Fibroblast of lung (primary cell): ENCODE data around the gene RXRA. TPM values are rescaled to one million over a fixed set of nuclear protein-coding genes. Genes with fewer than 3 reads are reported as not detected.

Experiments used
- DNase-seq, 2 donors: peaks; one replicate each; pipeline versions ENCODE4 v3.0.0 to v3.0.0-alpha.2; 2010; ENCODE audit warnings: low read depth in 2 of 2
- H2AFZ ChIP-seq: 2 replicates; pipeline ENCODE4 v1.5.1; 2012; ENCODE audit warnings: low read length, control low read depth, inconsistent platforms
- H3K27ac ChIP-seq: 2 replicates; pipeline ENCODE4 v1.5.1; 2011; ENCODE audit warnings: low read length, control low read depth; ENCODE audit not compliant: insufficient read depth
- H3K27me3 ChIP-seq: 2 replicates; pipeline ENCODE4 v1.5.1; 2011; ENCODE audit warnings: mild to moderate bottlenecking, low read length; ENCODE audit not compliant: control insufficient read depth, insufficient read depth
- H3K36me3 ChIP-seq: 2 replicates; pipeline ENCODE4 v1.5.1; 2011; ENCODE audit warnings: low read length; ENCODE audit not compliant: control insufficient read depth, insufficient read depth
- H3K4me1 ChIP-seq: 2 replicates; pipeline ENCODE4 v1.5.1; 2011; ENCODE audit warnings: low read length; ENCODE audit not compliant: control insufficient read depth, insufficient read depth; ENCODE audit errors: extremely low read depth
- H3K4me2 ChIP-seq: 2 replicates; pipeline ENCODE4 v1.5.1; 2011; ENCODE audit warnings: low read length, control low read depth; ENCODE audit not compliant: insufficient read depth; ENCODE audit errors: extremely low read depth
- H3K4me3 ChIP-seq, 4 experiments: fragments of 200-600 bp in 1 of 4; sonication (generic) in 1 of 4; replicated peaks in 1 of 4; 2 replicates each; pipeline ENCODE4 v1.5.1; 2011 to 2016; ENCODE audit warnings: low read length in 4 of 4, low read depth in 3 of 4, mild to moderate bottlenecking in 3 of 4, control low read depth in 2 of 4, inconsistent platforms in 1 of 4, mixed read lengths in 1 of 4; ENCODE audit not compliant: insufficient read depth in 1 of 4; ENCODE audit errors: control extremely low read depth in 1 of 4
- H3K79me2 ChIP-seq: 2 replicates; pipeline ENCODE4 v1.5.1; 2012; ENCODE audit warnings: mild to moderate bottlenecking, low read length, inconsistent platforms; ENCODE audit not compliant: control insufficient read depth, insufficient read depth
- H3K9ac ChIP-seq: 2 replicates; pipeline ENCODE4 v1.5.1; 2011; ENCODE audit warnings: mild to moderate bottlenecking, low read length, control low read depth; ENCODE audit not compliant: insufficient read depth
- H3K9me3 ChIP-seq: 2 replicates; pipeline ENCODE4 v1.5.1; 2012; ENCODE audit warnings: low read depth, low read length; ENCODE audit not compliant: control insufficient read depth, insufficient read depth
- H4K20me1 ChIP-seq: 2 replicates; pipeline ENCODE4 v1.5.1; 2011; ENCODE audit warnings: low read length; ENCODE audit not compliant: control insufficient read depth, insufficient read depth; ENCODE audit errors: extremely low read depth
- EZH2 ChIP-seq: IDR thresholded peaks from 2 replicates; pipeline ENCODE4 v1.5.1; 2012; ENCODE audit warnings: low read length, control low read depth, mild to moderate bottlenecking; ENCODE audit errors: missing control alignments
- polyA plus RNA-seq, 2 donors: library from polyadenylated mRNA; depleted of rRNA in 1 of 2; stranded (reverse) in 1 of 2; unstranded in 1 of 2; fragments of >200 nt; gene quantifications; 2 replicates each; pipeline ENCODE4 v1.2.1, GENCODE V29; 2011 to 2012; ENCODE audit warnings: missing spikeins in 1 of 2
- total RNA-seq: library from RNA; depleted of rRNA; stranded (reverse); fragments of >200 nt; gene quantifications from 2 replicates; pipeline ENCODE4 v1.2.1, GENCODE V29; 2014
- TF ChIP-seq, protein P1 (sequence below), 2 donors: IDR thresholded peaks in 1 of 2; conservative IDR thresholded peaks in 1 of 2; 1 replicate in 1 of 2; 2 replicates in 1 of 2; pipeline ENCODE4 v1.5.1; 2011 to 2012; ENCODE audit warnings: low read length in 2 of 2, control low read depth in 1 of 2, inconsistent platforms in 1 of 2, low read depth in 1 of 2, mild to moderate bottlenecking in 1 of 2

The RXRA gene
- total and polyA plus RNA-seq, 2 donors (not counting 1 experiment from before 2014, with no cell fraction given): 13.3 to 14.9 TPM

DNA sequence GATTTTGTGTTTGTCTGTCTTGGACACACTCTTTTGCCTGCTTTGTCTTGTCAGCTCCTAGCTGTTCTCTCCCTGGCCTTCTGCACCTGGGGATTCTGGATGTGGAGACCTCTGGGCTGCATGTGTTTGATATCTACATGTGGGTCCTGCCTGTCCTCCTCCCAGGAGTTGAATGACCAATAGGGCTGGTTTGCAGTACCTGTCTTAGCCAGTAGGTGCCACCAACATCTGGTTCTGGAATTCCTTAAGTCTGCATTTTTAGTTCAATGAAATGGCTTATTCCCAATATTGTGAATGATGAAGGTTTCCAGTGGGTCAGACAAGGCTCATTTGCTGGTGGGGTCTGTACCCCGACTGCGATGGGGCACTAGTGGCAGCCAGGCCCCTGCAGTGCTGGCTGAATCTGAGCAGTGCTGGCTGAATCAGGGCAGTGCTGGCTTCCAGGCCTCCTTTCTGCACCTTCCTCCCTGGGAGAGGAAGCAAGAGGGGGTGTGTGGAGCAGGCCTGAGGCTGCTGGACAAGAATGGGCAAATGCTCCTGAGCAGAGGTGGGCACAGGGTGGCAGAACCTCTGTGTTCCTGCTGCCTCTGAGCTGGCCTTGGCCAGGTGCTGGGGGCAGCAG lies 73.3 kb downstream of the RXRA start:
- Histone ChIP-seq H3K9me3 (no peaks in the 10 kb centered on the region), H3K9ac (no peak overlapping the region), H3K79me2 (peaks cover 2% of the 10 kb centered on the region), H3K4me3 (no peak overlapping the region), H3K27me3 (no peaks in the 10 kb centered on the region), H3K27ac (no peak overlapping the region), H3K4me2 (no peak overlapping the region), H4K20me1 (no peaks in the 10 kb centered on the region), H3K4me1 (peaks cover 10% of the 10 kb centered on the region), H2AFZ (no peak overlapping the region), H3K36me3 (peaks cover 2% of the 10 kb centered on the region)
- TF ChIP-seq, protein P1, sequence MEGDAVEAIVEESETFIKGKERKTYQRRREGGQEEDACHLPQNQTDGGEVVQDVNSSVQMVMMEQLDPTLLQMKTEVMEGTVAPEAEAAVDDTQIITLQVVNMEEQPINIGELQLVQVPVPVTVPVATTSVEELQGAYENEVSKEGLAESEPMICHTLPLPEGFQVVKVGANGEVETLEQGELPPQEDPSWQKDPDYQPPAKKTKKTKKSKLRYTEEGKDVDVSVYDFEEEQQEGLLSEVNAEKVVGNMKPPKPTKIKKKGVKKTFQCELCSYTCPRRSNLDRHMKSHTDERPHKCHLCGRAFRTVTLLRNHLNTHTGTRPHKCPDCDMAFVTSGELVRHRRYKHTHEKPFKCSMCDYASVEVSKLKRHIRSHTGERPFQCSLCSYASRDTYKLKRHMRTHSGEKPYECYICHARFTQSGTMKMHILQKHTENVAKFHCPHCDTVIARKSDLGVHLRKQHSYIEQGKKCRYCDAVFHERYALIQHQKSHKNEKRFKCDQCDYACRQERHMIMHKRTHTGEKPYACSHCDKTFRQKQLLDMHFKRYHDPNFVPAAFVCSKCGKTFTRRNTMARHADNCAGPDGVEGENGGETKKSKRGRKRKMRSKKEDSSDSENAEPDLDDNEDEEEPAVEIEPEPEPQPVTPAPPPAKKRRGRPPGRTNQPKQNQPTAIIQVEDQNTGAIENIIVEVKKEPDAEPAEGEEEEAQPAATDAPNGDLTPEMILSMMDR (conservative IDR thresholded peaks at IDR 0.05 in 1 of 2, IDR thresholded peaks at IDR 0.05 in 1 of 2; ENCODE audit: low read depth in 1 of 2, low read length in 2 of 2): peak; percentile 43 to 68
- no peak for TF ChIP-seq EZH2
- DNase-seq: peak in 1 of 2 donors; percentile 49

GRCh38 chr9:134400283-134400682 lies 74.0 kb downstream of the RXRA start:
- H2AFZ ChIP-seq: no peak overlapping the region
- TF ChIP-seq, protein P1 (conservative IDR thresholded peaks at IDR 0.05 in 1 of 2, IDR thresholded peaks at IDR 0.05 in 1 of 2; ENCODE audit: low read depth in 1 of 2, low read length in 2 of 2): no peak
- no peak for TF ChIP-seq EZH2
- peaks cover 10% of the 10 kb centered on the region for H3K4me1 ChIP-seq
- no peak overlapping the region for H3K4me3 ChIP-seq
- no peak overlapping the region for H3K9ac ChIP-seq
- H3K9me3 ChIP-seq: no peaks in the 10 kb centered on the region
- peaks cover 2% of the 10 kb centered on the region for H3K79me2 ChIP-seq
- H3K27me3 ChIP-seq: no peaks in the 10 kb centered on the region
- no peak overlapping the region for H3K4me2 ChIP-seq
- no peak overlapping the region for H3K27ac ChIP-seq
- H4K20me1 ChIP-seq: no peaks in the 10 kb centered on the region
- DNase-seq: no peak
- peaks cover 2% of the 10 kb centered on the region for H3K36me3 ChIP-seq

GRCh38 chr9:134401391-134401790 lies 75.1 kb downstream of the RXRA start:
- no peaks in the 10 kb centered on the region for H3K27me3 ChIP-seq
- no peaks in the 10 kb centered on the region for H3K9me3 ChIP-seq
- no peak overlapping the region for H3K4me2 ChIP-seq
- TF ChIP-seq, protein P1 (conservative IDR thresholded peaks at IDR 0.05 in 1 of 2, IDR thresholded peaks at IDR 0.05 in 1 of 2; ENCODE audit: low read depth in 1 of 2, low read length in 2 of 2): no peak
- no peak for TF ChIP-seq EZH2
- H3K36me3 ChIP-seq: peaks cover 2% of the 10 kb centered on the region
- no peaks in the 10 kb centered on the region for H4K20me1 ChIP-seq
- peaks cover 2% of the 10 kb centered on the region for H3K79me2 ChIP-seq
- no peak overlapping the region for H3K4me3 ChIP-seq
- no peak overlapping the region for H2AFZ ChIP-seq
- H3K4me1 ChIP-seq: peaks cover 16% of the 10 kb centered on the region
- no peak for DNase-seq
- H3K27ac ChIP-seq: no peak overlapping the region
- H3K9ac ChIP-seq: no peak overlapping the region
